Fibroblast of skin of left quadriceps (primary cell): ENCODE results near the gene CUL1.
A peak's percentile ranks its signal among the peaks of the same experiment; 100 is the strongest.

Experiments
- DNase-seq, 2 experiments: peaks; one replicate each; pipeline ENCODE4 v3.0.0-alpha.2; 2013; ENCODE audit warnings: low read depth in 2 of 2

Gene CUL1

GRCh38 chr7:148804343-148805235, 105.9 kb downstream of the CUL1 start:
- DNase-seq, result no peak

GRCh38 chr7:148806187-148806586, 107.5 kb downstream of the CUL1 start:
- DNase-seq, result no peak

GRCh38 chr7:148807436-148807835, 108.7 kb downstream of the CUL1 start:
- no peak for DNase-seq

- DNase-seq, result no peak
These were observed 111.2 kb downstream of the CUL1 start for GRCh38 chr7:148809856-148810255.

- DNase-seq, result no peak
These were observed 113.2 kb downstream of the CUL1 start for GRCh38 chr7:148811892-148812291.

- DNase-seq, result no peak
These were observed 115.2 kb downstream of the CUL1 start for GRCh38 chr7:148813890-148814289.

- DNase-seq, result no peak
These were observed 116.3 kb downstream of the CUL1 start for GRCh38 chr7:148814922-148815559.

GRCh38 chr7:148815612-148816011, 116.9 kb downstream of the CUL1 start:
- no peak for DNase-seq

- DNase-seq, result peak; percentile 12 to 28
These were observed 121.1 kb downstream of the CUL1 start for GRCh38 chr7:148819697-148820360.

- DNase-seq, result no peak
These were observed 122.7 kb downstream of the CUL1 start for GRCh38 chr7:148821422-148821821.

- no peak for DNase-seq
These were observed 126.2 kb downstream of the CUL1 start for GRCh38 chr7:148824864-148825263.

GRCh38 chr7:148825338-148825737, 126.6 kb downstream of the CUL1 start:
- DNase-seq, result no peak

- no peak for DNase-seq
These were observed 130.3 kb downstream of the CUL1 start for GRCh38 chr7:148828965-148829364.

GRCh38 chr7:148830897-148831692, 132.4 kb downstream of the CUL1 start:
- DNase-seq, result no peak

GRCh38 chr7:148831782-148832181, 133.1 kb downstream of the CUL1 start:
- no peak for DNase-seq

GRCh38 chr7:148834605-148835004, 135.9 kb downstream of the CUL1 start:
- no peak for DNase-seq

- DNase-seq, result no peak
These were observed 137.2 kb downstream of the CUL1 start for GRCh38 chr7:148835854-148836253.

GRCh38 chr7:148838905-148839304, 140.2 kb downstream of the CUL1 start:
- DNase-seq, result no peak

- DNase-seq, result no peak
These were observed 149.4 kb downstream of the CUL1 start for GRCh38 chr7:148847815-148848734.

- no peak for DNase-seq
These were observed 150.8 kb downstream of the CUL1 start for GRCh38 chr7:148849393-148850098.
